Measurements from ENCODE around the gene LAMC2. TPM values are rescaled to one million over a fixed set of nuclear protein-coding genes. Genes with fewer than 3 reads are reported as not detected.

Gene LAMC2
- total RNA-seq, 2 donors from 2014 or later, result 0.54 to 4.5 TPM

GRCh38 chr1:183281553-183282091 lies 95.6 kb downstream of the LAMC2 start:
- DNase-seq (ENCODE audit: low spot score) (peak; percentile 80), ATAC-seq (ENCODE audit: insufficient number of reproducible peaks, low FRiP score, low read depth) (peak; percentile 62)
- Histone ChIP-seq H3K27me3 (replicated peaks; ENCODE audit: insufficient read depth) (no peaks in the 10 kb centered on the region), H3K27ac (peak overlapping the region; percentile 60 to 73), H3K4me1 (ENCODE audit: control insufficient read depth in 1 of 2, low read depth in 2 of 2) (peaks cover 7 to 24% of the 10 kb centered on the region in 2 donors), H3K36me3 (no peaks in the 10 kb centered on the region), H3K4me3 (peak overlapping the region; percentile 40), H3K9me3 (no peaks in the 10 kb centered on the region)
- TF ChIP-seq CTCF (IDR thresholded peaks at IDR 0.05), result peak; percentile 97

DNA sequence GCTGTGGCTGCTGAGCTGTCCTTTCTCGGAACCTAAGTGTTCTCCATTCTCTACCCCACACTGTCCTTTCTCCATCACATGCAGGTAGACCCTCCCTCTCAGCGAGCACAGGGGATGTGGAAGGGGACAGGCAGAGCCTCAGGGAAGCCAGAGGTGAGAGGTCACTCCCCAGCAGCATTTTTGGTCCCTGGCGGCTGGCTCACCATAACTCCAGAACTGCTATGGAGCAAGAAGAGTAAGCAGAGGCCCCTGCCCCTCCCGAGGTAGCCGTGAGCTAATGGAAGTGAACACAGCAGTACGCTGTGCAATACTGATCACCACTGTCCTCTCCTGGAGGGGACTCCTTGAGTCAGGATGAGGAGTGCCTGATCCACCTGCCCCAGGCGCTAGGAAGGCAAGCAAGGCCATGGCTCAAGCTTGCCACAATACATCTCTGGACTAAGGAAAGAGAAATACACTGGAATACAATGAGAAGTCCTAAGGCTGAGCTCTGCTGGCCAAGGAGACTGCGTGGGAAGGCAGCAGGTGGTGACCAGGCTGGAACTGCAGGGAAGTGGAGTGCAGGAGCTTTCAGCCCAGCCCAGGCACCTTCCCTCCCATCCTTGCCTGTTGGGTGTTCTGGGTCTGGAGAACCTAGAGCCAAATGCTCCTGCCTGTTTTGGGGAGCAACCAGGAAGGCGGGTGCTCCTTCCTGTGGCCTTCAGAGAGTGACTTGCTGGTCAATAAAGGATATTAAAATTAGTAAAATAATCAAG lies 96.2 kb downstream of the LAMC2 start:
- Histone ChIP-seq H3K4me1 (ENCODE audit: control insufficient read depth in 1 of 2, low read depth in 2 of 2) (peaks cover 8 to 31% of the 10 kb centered on the region in 2 donors), H3K36me3 (no peaks in the 10 kb centered on the region), H3K27me3 (replicated peaks; ENCODE audit: insufficient read depth) (no peaks in the 10 kb centered on the region), H3K9me3 (no peaks in the 10 kb centered on the region), H3K4me3 (peak overlapping the region; percentile 40), H3K27ac (peak overlapping the region; percentile 60 to 73)
- DNase-seq (ENCODE audit: low spot score) (no peak), ATAC-seq (ENCODE audit: insufficient number of reproducible peaks, low FRiP score, low read depth) (no peak)
- TF ChIP-seq CTCF (IDR thresholded peaks at IDR 0.05), result no peak

- Histone ChIP-seq H3K36me3 (no peaks in the 10 kb centered on the region), H3K4me3 (no peak overlapping the region), H3K27ac (no peak overlapping the region), H3K4me1 (ENCODE audit: control insufficient read depth in 1 of 2, low read depth in 2 of 2) (peaks cover 13 to 41% of the 10 kb centered on the region in 2 donors), H3K9me3 (no peaks in the 10 kb centered on the region), H3K27me3 (replicated peaks; ENCODE audit: insufficient read depth) (no peaks in the 10 kb centered on the region)
- no peak for DNase-seq (ENCODE audit: low spot score)
- no peak for ATAC-seq (ENCODE audit: insufficient number of reproducible peaks, low FRiP score, low read depth)
- TF ChIP-seq CTCF (IDR thresholded peaks at IDR 0.05), result no peak
Observed at GRCh38 chr1:183283286-183283685, 97.2 kb downstream of the LAMC2 start.

DNA sequence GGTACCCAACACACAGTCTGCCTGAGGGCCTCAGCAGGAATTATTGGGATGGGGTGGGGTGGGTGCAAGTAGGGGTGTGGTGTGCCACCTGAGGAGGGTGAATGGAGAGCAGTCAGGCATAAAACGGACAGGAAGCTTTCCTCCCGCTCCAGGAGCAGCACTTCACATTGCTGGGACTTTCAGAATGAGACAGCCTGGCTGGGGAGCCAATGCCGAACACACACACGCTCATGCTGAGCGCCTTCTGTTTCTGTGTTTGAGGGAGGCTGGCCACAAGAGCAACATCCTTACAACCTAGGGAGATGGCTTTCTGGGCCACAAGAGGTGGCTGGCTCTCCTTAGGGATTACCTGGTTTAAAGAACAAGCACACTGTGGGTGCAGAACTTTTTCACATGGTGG lies 98.0 kb downstream of the LAMC2 start:
- Histone ChIP-seq H3K4me3 (no peak overlapping the region), H3K27me3 (replicated peaks; ENCODE audit: insufficient read depth) (no peaks in the 10 kb centered on the region), H3K36me3 (no peaks in the 10 kb centered on the region), H3K27ac (no peak overlapping the region), H3K9me3 (no peaks in the 10 kb centered on the region), H3K4me1 (ENCODE audit: control insufficient read depth in 1 of 2, low read depth in 2 of 2) (peaks cover 13 to 47% of the 10 kb centered on the region in 2 donors)
- ATAC-seq (ENCODE audit: insufficient number of reproducible peaks, low FRiP score, low read depth) (no peak), DNase-seq (ENCODE audit: low spot score) (no peak)
- no peak for TF ChIP-seq CTCF (IDR thresholded peaks at IDR 0.05)

- Histone ChIP-seq H3K9me3 (no peaks in the 10 kb centered on the region), H3K27ac (no peak overlapping the region), H3K36me3 (no peaks in the 10 kb centered on the region), H3K4me1 (ENCODE audit: control insufficient read depth in 1 of 2, low read depth in 2 of 2) (peaks cover 13 to 54% of the 10 kb centered on the region in 2 donors), H3K4me3 (no peak overlapping the region), H3K27me3 (replicated peaks; ENCODE audit: insufficient read depth) (no peaks in the 10 kb centered on the region)
- ATAC-seq (ENCODE audit: insufficient number of reproducible peaks, low FRiP score, low read depth) (no peak), DNase-seq (ENCODE audit: low spot score) (no peak)
- no peak for TF ChIP-seq CTCF (IDR thresholded peaks at IDR 0.05)
Observed at GRCh38 chr1:183285256-183285655, 99.2 kb downstream of the LAMC2 start.

Data from thoracic aorta (tissue), 2 donors.